GM23248 (cell line): ENCODE measurements around the gene HSPBP1.

Experiments used
- EZH2 ChIP-seq: fragments of 200-600 bp; sonication (generic); IDR thresholded peaks from 2 replicates; pipeline ENCODE4 v1.6.1; 2018; ENCODE audit warnings: antibody characterized with exemption, mild to moderate bottlenecking; ENCODE audit not compliant: insufficient read depth, poor library complexity, severe bottlenecking
- EZH2phosphoT487 ChIP-seq: fragments of 200-600 bp; sonication (generic); IDR thresholded peaks from 2 replicates; pipeline ENCODE4 v1.6.1; 2018; ENCODE audit warnings: antibody characterized with exemption, moderate library complexity, mild to moderate bottlenecking, low read depth; ENCODE audit not compliant: insufficient read depth

DNA sequence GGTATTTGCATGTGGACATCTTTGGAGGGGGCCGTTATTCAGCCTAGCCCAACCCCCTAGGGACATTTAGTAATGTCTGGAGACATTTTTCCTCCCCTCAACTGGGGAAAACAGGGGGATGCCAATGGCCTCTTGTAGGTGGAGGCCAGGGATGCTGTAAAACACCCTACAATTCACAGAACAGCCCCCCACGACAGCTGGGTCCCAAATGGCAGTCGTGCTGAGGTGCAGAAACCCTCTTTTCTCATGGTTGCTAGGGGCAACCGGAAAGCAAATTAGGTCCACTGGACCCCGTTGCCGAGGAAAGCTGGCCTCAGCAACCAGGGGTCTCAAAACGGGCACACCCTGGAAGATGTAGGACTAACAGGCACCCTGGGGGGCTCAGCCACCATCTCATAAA is 30.6 kb upstream of the HSPBP1 start:
- TF ChIP-seq EZH2phosphoT487 (no peak), EZH2 (no peak)
